HepG2 (cell line): Measurements from ENCODE around the gene SEMA6B.

Source experiments
- RAD21 ChIP-seq: fragments of 450-650 bp; formaldehyde crosslinking; IDR thresholded peaks from 2 replicates; pipeline ENCODE4 v1.5.0; 2020; ENCODE audit warnings: mild to moderate bottlenecking
- ZNF232 ChIP-seq: sonication (generic); formaldehyde crosslinking; IDR thresholded peaks from 2 replicates; pipeline ENCODE4 v1.4.0; 2020; ENCODE audit warnings: missing genetic modification reagents, borderline replicate concordance
- TF ChIP-seq, protein P1 (sequence below): sonication (generic); formaldehyde crosslinking; IDR thresholded peaks from 2 replicates; pipeline ENCODE4 v1.5.1; 2020; ENCODE audit warnings: missing genetic modification reagents, mild to moderate bottlenecking, borderline replicate concordance

DNA sequence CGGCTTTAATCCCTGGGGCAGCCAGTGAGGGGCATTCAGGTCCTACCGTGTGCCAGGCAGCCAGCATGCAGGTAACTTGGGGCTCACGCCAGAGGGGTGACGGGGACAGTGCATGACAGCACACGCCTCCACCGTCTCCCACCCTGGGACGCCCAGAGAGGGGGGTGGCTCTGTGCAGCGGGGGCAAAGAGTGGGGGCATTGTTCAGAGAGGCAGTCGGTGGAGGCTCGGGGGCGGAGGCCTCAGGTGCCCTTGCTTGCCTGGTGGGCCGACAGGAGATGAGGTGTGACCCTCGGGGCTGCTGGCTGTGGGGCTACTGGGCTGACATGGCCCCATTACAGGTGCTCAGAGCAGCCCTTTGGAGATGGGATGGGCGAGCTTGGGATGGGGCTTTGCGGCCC, 59.6 kb downstream of the SEMA6B start:
- TF ChIP-seq, protein P1, sequence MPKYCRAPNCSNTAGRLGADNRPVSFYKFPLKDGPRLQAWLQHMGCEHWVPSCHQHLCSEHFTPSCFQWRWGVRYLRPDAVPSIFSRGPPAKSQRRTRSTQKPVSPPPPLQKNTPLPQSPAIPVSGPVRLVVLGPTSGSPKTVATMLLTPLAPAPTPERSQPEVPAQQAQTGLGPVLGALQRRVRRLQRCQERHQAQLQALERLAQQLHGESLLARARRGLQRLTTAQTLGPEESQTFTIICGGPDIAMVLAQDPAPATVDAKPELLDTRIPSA, result no peak
- TF ChIP-seq ZNF232 (CRISPR knock-in tag), result no peak
- TF ChIP-seq RAD21 (CRISPR knock-in tag), result no peak
